Fibroblast of villous mesenchyme (primary cell): ENCODE results near the gene ATOH8. TPM values are rescaled to one million over a fixed set of nuclear protein-coding genes. Genes with fewer than 3 reads are reported as not detected.
A peak's percentile ranks its signal among the peaks of the same experiment; 100 is the strongest.

ENCODE experiments used
- DNase-seq: peaks from one replicate; pipeline ENCODE4 v3.0.0-alpha.2; 2010; ENCODE audit warnings: low read depth
- H3K4me3 ChIP-seq: 2 replicates; pipeline ENCODE4 v1.5.1; 2011; ENCODE audit warnings: low read depth, mild to moderate bottlenecking, low read length
- total RNA-seq: library from RNA; depleted of rRNA; stranded (reverse); fragments of >200 nt; gene quantifications from 2 replicates; pipeline ENCODE4 v1.2.3, GENCODE V29; 2012
- TF ChIP-seq, protein P1 (sequence below): IDR thresholded peaks from 2 replicates; pipeline ENCODE4 v1.5.1; 2012; ENCODE audit warnings: low read depth, mild to moderate bottlenecking, low read length; ENCODE audit not compliant: insufficient read depth

The ATOH8 gene
- total RNA-seq, 1 donor, result 9.1 TPM

DNA sequence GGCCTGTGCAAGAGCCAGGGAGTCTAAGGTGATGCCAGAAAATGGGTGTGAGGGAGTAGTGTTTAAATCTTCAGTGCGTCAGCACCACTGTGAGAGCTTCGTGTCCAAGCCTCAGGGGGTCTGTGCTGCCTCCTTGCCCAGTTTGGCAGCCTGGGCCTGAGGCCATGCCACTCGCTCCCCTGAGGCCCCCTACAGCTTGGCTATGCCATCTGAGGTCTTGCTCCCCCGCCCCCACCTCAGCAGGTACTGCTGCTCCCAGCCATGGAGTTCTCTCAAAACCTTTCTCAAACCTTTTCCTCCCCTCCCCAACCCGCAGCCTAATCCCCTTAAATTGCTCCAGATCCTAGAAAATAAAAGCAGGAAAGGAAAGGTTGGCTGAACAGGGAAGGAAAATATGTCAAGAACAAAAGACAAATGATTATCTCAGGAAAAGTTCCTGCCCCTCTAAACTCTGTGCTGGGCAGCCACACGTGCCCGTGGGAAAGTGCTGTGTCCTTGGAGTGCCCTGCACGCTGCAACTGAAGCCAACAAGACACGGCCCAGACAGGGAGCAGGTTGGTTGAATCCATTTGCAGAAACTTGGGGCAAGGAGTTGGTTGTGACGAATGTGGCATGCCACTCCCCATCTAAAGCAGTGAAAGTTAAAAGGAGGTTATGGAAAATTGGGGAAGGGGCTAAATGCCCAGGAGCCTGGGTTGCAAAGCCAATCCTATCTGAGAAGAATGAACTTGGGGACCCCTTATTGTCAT lies 61.2 kb downstream of the ATOH8 start:
- no peak for DNase-seq
- TF ChIP-seq, protein P1, sequence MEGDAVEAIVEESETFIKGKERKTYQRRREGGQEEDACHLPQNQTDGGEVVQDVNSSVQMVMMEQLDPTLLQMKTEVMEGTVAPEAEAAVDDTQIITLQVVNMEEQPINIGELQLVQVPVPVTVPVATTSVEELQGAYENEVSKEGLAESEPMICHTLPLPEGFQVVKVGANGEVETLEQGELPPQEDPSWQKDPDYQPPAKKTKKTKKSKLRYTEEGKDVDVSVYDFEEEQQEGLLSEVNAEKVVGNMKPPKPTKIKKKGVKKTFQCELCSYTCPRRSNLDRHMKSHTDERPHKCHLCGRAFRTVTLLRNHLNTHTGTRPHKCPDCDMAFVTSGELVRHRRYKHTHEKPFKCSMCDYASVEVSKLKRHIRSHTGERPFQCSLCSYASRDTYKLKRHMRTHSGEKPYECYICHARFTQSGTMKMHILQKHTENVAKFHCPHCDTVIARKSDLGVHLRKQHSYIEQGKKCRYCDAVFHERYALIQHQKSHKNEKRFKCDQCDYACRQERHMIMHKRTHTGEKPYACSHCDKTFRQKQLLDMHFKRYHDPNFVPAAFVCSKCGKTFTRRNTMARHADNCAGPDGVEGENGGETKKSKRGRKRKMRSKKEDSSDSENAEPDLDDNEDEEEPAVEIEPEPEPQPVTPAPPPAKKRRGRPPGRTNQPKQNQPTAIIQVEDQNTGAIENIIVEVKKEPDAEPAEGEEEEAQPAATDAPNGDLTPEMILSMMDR, result no peak
- H3K4me3 ChIP-seq, result no peak overlapping the region

DNA sequence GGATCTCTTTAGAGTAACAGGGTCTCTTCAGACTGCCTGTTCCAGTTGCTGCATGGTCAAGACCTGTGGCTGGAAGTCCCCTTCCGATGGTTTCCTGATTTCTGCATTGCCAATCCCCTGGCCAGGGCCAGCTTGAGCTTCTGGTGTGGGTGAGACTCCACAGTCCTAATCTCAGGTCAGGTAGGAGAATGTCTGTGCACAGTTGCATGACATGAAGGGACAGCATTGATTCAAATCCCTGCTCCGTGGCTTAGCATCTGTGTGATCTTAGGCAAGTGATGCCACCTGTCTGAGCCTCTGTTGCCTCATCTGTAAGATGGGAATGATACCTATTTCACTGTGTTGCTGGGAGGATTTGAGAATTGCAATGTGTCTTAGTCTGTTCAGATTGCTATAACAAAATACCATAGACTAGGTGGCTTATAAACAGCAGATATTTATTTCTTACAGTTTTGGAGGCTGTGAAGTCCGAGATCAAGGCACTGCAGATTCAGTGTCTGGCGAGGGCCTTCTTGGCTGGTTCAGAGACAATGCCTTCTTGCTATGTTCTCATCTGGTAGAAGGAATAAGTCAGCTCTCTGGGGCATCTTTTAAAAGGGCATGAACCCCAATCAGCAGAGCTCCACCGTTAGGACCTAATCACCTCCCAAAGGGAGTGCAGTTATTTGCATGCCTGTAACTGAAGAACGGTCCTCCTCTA lies 66.2 kb downstream of the ATOH8 start:
- TF ChIP-seq, protein P1, result no peak
- no peak overlapping the region for H3K4me3 ChIP-seq
- no peak for DNase-seq

DNA sequence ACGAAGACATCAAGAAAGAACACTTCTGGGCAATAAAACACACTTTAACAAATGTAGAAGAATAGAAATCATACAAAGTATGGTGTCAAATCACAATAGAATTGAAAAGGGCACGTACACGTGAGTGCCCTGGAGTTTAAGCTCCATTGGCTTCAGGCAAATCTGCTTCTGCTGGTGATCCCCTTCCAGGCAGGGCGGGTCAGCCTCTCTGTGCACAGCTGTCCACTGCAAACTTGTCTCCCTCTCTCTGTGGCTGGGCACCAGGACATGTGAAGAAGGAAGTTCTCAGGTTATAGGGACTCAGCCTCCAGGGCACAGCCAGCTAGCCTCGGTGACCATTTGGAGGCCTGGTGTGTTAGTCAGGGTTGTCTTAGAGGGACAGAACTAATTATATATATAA lies 69.0 kb downstream of the ATOH8 start:
- DNase-seq, result no peak
- TF ChIP-seq, protein P1, result no peak
- H3K4me3 ChIP-seq, result no peak overlapping the region

DNA sequence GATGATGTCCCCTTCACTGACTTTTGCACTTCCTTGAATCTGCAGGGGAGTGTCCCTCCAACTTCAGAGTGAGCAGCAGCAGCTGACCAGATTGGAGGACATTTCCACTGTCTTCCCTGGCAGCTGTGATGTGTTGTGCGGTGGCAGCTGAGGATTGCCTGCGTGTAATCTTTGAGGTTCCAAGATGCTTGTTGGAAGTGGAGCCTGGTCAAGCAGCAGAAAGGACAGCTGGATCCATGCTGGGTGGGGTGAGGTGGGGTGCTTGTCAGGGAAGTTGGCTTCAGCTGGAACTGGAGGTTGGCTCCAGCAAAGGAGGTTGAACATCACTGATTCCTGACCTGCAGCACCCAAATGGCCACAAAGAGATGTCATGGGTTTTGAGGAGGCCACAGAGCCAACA lies 70.2 kb downstream of the ATOH8 start:
- no peak for DNase-seq
- H3K4me3 ChIP-seq, result no peak overlapping the region
- TF ChIP-seq, protein P1, result no peak

DNA sequence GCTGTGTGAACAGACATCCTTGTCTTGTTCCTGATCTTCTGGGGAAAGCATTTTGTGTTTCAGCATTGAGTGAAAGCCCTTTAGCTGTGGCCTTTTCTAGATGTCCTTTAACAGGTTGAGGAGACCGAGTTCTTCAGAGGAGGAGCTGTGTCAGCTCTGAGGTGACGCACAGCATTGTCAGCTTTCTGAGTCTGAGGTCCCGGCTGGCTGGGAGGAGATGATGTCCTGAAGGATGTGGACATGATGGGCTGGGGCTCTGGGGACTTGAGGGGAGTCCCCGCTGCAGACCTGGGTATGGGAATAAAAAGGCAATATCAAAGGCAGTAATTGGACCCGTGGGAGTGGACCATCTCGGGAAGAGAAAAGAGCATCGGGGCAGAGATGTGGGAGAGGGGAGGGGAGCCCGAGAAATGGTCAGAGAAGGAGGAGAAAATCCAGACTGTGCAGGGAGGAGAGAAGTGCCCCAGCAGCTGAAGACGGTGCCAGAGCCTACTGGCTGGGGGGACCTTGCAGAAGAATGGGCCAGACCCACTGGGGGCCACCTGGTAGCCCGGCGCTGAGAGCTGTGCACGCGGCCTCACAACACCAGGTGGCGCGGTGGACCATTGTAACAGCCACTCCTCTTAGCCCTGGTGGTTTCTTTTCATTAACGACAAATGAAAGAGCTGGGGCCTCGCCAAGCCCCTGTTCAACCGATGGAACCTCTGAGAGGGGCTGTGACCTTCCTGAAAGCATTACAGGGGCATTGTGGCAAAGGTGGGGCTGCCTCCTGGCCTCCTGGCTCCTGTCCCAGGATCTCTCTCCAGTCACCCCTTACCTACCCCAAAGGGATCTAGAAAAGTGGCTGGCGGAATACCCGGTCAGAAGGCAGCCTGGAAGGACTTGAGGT lies 73.4 kb downstream of the ATOH8 start:
- peak; percentile 60 for DNase-seq
- TF ChIP-seq, protein P1, result peak; percentile 76
- H3K4me3 ChIP-seq, result peak overlapping the region; percentile 24

DNA sequence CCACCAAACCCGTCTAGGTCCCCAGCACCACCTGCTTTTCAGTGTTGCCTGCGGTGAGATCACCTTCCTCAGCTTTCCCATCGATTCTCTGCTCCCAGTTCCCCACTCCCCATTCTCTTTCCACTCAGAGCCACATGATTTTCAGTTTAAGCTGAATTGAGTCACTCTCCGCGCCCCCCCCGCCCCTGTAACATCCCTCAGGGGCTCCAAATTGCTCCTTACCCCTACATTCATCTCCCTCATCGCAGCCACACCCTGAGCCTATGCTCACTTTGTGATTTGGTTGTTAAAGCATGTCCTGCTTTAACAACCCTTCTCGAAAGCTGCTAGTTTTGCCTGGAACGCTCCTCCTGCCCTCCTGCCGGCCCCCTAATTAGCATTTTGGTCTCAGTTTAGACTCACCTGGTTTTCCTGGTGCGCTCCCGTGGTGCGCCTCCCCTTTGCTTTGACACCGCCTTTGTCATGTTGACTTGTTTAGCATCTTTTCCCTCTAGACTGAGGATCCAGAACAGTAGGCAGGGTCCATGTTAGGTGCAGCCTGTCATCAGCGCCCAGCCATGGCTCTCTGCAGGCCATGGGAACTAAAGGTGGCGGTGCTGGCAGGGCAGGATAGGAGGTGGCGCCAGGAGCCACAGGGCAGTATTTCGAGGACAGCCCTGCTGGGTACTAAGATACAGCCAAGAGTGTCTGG lies 74.2 kb downstream of the ATOH8 start:
- TF ChIP-seq, protein P1, result no peak
- no peak overlapping the region for H3K4me3 ChIP-seq
- no peak for DNase-seq
